ENCODE measurements around the gene CXCR6. TPM values are rescaled to one million over a fixed set of nuclear protein-coding genes. Genes with fewer than 3 reads are reported as not detected.
A peak's percentile ranks its signal among the peaks of the same experiment; 100 is the strongest.

CXCR6 gene
- total and polyA plus RNA-seq, 7 donors, result 0.36 to 3.3 (median 0.72) TPM; not detected in 3

DNA sequence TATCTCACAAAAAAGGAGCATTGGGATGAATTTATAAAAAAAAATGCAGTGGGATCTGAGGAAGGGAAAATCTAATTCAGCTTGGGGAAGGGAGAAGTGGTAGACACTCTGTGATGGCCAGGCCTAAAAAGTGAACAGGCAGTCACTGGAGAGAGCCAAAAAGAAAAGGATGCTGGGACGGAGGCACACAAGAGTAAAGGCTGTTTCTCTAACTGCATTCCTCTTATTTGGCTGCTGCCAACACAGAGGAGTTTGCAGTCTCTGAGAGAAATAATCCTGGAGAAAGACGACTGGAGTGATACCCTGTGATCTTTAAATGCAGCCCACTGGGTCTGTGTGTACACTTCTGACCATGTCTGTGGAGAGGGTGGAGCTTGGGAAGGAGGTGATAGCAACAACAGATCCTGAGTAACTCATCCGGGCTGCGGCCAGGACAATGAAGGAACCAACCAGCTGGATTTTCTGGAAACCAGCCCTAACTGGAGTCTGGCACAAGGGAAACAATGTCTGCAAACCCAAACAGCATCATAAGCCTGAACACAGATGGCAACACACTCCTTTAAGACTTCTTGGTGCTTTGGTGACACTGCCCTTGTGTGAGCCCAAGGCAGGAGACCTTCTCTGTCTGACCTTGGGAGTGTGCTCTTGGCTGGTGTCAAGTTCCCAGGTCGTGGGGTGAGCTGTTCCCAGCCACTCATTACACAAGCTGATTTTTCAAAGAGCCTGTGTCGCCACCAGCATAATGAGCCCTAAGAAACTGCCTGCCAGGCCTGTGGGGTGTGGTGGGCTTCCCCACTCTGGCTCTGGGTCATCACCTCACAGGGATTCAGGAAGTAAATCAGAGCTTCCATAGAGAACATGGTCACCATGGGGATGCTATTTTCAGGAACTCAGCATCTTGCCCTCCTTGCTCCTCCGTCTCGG is 44.4 kb downstream of the CXCR6 start:
- peaks cover 0 to 24% (median 11%) of the 10 kb centered on the region in 4 donors for H3K36me3 ChIP-seq
- H3K4me1 ChIP-seq, result peaks cover 0 to 98% (median 94%) of the 10 kb centered on the region in 4 donors
- no peak overlapping the region for H3K4me3 ChIP-seq
- TF ChIP-seq, protein P1, sequence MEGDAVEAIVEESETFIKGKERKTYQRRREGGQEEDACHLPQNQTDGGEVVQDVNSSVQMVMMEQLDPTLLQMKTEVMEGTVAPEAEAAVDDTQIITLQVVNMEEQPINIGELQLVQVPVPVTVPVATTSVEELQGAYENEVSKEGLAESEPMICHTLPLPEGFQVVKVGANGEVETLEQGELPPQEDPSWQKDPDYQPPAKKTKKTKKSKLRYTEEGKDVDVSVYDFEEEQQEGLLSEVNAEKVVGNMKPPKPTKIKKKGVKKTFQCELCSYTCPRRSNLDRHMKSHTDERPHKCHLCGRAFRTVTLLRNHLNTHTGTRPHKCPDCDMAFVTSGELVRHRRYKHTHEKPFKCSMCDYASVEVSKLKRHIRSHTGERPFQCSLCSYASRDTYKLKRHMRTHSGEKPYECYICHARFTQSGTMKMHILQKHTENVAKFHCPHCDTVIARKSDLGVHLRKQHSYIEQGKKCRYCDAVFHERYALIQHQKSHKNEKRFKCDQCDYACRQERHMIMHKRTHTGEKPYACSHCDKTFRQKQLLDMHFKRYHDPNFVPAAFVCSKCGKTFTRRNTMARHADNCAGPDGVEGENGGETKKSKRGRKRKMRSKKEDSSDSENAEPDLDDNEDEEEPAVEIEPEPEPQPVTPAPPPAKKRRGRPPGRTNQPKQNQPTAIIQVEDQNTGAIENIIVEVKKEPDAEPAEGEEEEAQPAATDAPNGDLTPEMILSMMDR (IDR thresholded peaks at IDR 0.05), result no peak
- peak in 3 of 4 donors; percentile 4 to 35 (median 31) for TF ChIP-seq POLR2AphosphoS5 (IDR thresholded peaks at IDR 0.05)
- TF ChIP-seq EP300 (IDR thresholded peaks at IDR 0.05), result no peak
- DNase-seq, result peak; percentile 84
- H3K27ac ChIP-seq, result peak overlapping the region; percentile 84 to 98 (median 95)
- 72 to 75% methylated on average over 8 of the region's 8 CpGs for WGBS, 2 donors
- no peaks in the 10 kb centered on the region for H3K9me3 ChIP-seq
- H3K27me3 ChIP-seq, result no peaks in the 10 kb centered on the region
- intact Hi-C loops (cut with DNase I), result loop anchor here (2.0 kb wide), 1 partner anchor 15 kb away; no protein-coding TSS in a partner anchor

DNA sequence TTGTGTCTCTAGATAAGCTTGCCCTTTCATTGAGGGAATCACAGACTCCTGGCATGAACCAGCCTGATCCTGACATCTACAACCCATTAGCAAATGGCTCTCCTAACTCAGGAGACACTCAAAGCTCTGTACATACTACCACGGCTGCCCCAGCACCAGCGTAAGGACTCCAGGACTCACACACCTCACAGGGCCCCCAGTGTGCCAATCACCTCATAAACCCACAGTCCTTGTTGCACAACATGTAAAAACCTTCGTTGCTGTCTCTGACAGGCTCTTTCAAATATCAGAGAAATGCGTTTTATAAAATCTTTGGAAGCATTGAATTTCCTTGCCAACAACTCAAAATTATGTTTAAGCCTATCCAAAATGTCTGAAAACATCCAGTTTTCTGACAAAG is 45.1 kb downstream of the CXCR6 start:
- Histone ChIP-seq H3K4me1 (peaks cover 0 to 98% (median 97%) of the 10 kb centered on the region in 4 donors), H3K27ac (peak overlapping the region; percentile 84 to 98 (median 95)), H3K36me3 (peaks cover 0 to 16% (median 4%) of the 10 kb centered on the region in 4 donors), H3K9me3 (no peaks in the 10 kb centered on the region), H3K27me3 (no peaks in the 10 kb centered on the region), H3K4me3 (no peak overlapping the region)
- intact Hi-C loops (cut with DNase I), result no loop called here
- peak; percentile 67 for DNase-seq
- TF ChIP-seq POLR2A (IDR thresholded peaks at IDR 0.05) (no peak), POLR2AphosphoS5 (IDR thresholded peaks at IDR 0.05) (no peak), EP300 (IDR thresholded peaks at IDR 0.05) (no peak)
- TF ChIP-seq, protein P1 (IDR thresholded peaks at IDR 0.05), result no peak
- 86 to 92% methylated on average over 4 of the region's 4 CpGs for WGBS, 2 donors

DNA sequence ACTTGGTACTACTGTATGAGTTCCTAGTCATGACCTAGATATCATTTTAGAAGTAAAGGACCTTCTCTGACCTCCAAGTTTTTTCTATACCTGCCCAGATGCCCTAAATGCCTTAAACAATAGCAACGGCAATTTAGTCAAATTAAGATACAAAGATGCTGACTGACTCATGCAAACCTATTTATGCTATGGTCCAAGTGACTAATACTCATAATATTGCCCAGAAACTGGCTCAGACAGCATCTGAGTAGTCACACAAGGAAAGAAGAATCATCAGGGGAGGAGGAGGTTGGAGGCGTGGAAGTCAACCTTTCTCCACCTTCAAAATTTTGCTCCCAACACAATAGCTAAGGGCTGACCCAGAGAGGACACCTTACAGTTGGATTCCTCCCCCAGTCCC is 45.5 kb downstream of the CXCR6 start:
- peaks cover 0 to 98% (median 97%) of the 10 kb centered on the region in 4 donors for H3K4me1 ChIP-seq
- intact Hi-C loops (cut with DNase I), result no loop called here
- no peaks in the 10 kb centered on the region for H3K9me3 ChIP-seq
- no peaks in the 10 kb centered on the region for H3K27me3 ChIP-seq
- WGBS, 2 donors, result 80 to 86% methylated on average over 2 of the region's 2 CpGs
- TF ChIP-seq EP300 (IDR thresholded peaks at IDR 0.05) (no peak), POLR2A (IDR thresholded peaks at IDR 0.05) (no peak), POLR2AphosphoS5 (IDR thresholded peaks at IDR 0.05) (peak in 1 of 4 donors; percentile 43)
- TF ChIP-seq, protein P1 (IDR thresholded peaks at IDR 0.05), result no peak
- peak overlapping the region; percentile 84 to 98 (median 95) for H3K27ac ChIP-seq
- no peak overlapping the region for H3K4me3 ChIP-seq
- no peak for DNase-seq
- peaks cover 0 to 12% (median under 1%) of the 10 kb centered on the region in 4 donors for H3K36me3 ChIP-seq

DNA sequence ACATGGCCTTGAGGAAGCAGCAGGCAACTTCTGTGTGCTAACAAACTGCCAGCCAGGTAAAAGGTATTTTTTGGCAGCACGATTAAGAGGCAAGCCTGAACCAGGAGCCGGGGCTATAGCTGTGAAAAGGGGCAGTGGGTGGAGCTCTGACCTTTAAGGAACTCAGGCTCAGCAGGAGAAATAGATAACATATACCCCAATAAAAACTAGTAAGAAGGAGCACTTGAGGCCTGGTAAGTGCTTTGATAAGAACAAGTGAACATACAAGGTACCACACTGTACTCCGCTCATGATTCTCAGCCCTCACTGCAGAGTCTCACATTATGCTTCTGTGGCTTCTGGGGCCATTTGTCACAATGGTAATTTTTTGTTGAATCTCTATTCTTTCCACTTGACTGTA is 46.9 kb downstream of the CXCR6 start:
- Histone ChIP-seq H3K27me3 (no peaks in the 10 kb centered on the region), H3K4me3 (no peak overlapping the region), H3K36me3 (no peaks in the 10 kb centered on the region), H3K4me1 (peaks cover 0 to 94% (median 92%) of the 10 kb centered on the region in 4 donors), H3K9me3 (no peaks in the 10 kb centered on the region), H3K27ac (peak overlapping the region in 3 of 4 donors; percentile 93 to 98 (median 97))
- 43 to 92% methylated on average over 3 of the region's 3 CpGs for WGBS, 2 donors
- TF ChIP-seq EP300 (IDR thresholded peaks at IDR 0.05) (no peak), POLR2A (IDR thresholded peaks at IDR 0.05) (no peak), POLR2AphosphoS5 (IDR thresholded peaks at IDR 0.05) (no peak)
- TF ChIP-seq, protein P1 (IDR thresholded peaks at IDR 0.05), result no peak
- intact Hi-C loops (cut with DNase I), result no loop called here
- no peak for DNase-seq
